ENCODE measurements around the gene PAX5.
A peak's percentile ranks its signal among the peaks of the same experiment; 100 is the strongest.

The PAX5 gene

GRCh38 chr9:37011530-37011929, 22.5 kb downstream of the PAX5 start:
- DNase-seq: no peak

GRCh38 chr9:37010976-37011375, 23.1 kb downstream of the PAX5 start:
- no peak for DNase-seq

- no peak for DNase-seq
Measured at GRCh38 chr9:37010180-37010579, 23.9 kb downstream of the PAX5 start.

GRCh38 chr9:37007295-37007694, 26.8 kb downstream of the PAX5 start:
- DNase-seq: no peak

- DNase-seq: no peak
Measured at GRCh38 chr9:37005517-37006140, 28.4 kb downstream of the PAX5 start.

GRCh38 chr9:37004424-37004935, 29.6 kb downstream of the PAX5 start:
- no peak for DNase-seq

GRCh38 chr9:37002413-37003217, 31.5 kb downstream of the PAX5 start:
- no peak for DNase-seq

GRCh38 chr9:37002036-37002412, 32.0 kb downstream of the PAX5 start:
- DNase-seq: no peak

GRCh38 chr9:37001459-37001858, 32.6 kb downstream of the PAX5 start:
- DNase-seq: peak; percentile 42

- no peak for DNase-seq
Measured at GRCh38 chr9:36999728-37000333, 34.2 kb downstream of the PAX5 start.

- no peak for DNase-seq
Measured at GRCh38 chr9:36997414-36997813, 36.7 kb downstream of the PAX5 start.

GRCh38 chr9:36996706-36997086, 37.4 kb downstream of the PAX5 start:
- no peak for DNase-seq

GRCh38 chr9:36995927-36996705, 38.0 kb downstream of the PAX5 start:
- peak; percentile 35 for DNase-seq

GRCh38 chr9:36993933-36994764, 39.9 kb downstream of the PAX5 start:
- no peak for DNase-seq

- no peak for DNase-seq
Measured at GRCh38 chr9:36992501-36993316, 41.4 kb downstream of the PAX5 start.

- no peak for DNase-seq
Measured at GRCh38 chr9:36991516-36992134, 42.4 kb downstream of the PAX5 start.

- no peak for DNase-seq
Measured at GRCh38 chr9:36988848-36989247, 45.2 kb downstream of the PAX5 start.

GRCh38 chr9:36987891-36988290, 46.2 kb downstream of the PAX5 start:
- DNase-seq: no peak

- DNase-seq: no peak
Measured at GRCh38 chr9:36987409-36987808, 46.7 kb downstream of the PAX5 start.

GRCh38 chr9:36986468-36987408, 47.3 kb downstream of the PAX5 start:
- no peak for DNase-seq
